Measurements from ENCODE around the gene IQCN.

Gene IQCN

DNA sequence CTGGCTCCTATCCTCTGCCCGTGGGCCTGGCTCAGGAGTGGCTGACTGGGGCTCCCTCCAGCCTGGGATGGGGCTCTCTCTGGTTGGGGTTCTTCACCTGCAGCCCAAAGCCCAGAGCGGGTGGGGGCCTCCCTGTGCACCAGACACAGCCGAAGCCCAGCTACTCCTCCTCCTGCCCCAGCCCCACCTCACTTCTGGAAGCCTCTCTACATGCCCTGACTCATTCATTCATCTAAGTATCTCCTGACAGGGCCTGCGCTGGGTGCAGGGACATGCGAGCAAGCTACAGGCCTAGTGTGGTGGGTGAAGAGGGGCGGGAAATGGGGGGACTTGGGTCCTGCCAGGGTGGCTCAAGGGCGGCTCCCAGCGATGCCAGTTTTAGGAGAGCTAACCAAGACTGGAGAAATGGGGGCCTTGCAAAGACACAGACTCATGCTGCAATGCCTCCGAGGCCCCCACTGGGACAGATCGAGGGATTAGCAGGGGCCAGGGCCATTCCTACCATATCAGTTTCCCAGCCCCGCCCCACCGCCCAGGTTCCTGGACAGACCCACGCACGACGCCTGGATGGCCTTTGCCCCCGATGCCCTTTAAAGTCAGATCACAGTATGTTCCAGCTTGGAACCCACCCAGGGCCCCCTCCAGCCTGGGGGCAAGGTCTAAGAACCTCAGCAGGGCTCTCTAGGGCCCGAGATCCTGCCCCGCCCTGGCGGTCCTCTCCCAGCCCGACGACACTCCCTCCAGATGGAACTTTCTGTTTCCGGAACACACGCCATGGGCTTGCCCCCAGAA, 36.1 kb upstream of the IQCN start:
- POLR2A ChIA-PET (ENCODE audit: low non-redundant PET) = no interaction called here
- TF ChIP-seq, protein P1, sequence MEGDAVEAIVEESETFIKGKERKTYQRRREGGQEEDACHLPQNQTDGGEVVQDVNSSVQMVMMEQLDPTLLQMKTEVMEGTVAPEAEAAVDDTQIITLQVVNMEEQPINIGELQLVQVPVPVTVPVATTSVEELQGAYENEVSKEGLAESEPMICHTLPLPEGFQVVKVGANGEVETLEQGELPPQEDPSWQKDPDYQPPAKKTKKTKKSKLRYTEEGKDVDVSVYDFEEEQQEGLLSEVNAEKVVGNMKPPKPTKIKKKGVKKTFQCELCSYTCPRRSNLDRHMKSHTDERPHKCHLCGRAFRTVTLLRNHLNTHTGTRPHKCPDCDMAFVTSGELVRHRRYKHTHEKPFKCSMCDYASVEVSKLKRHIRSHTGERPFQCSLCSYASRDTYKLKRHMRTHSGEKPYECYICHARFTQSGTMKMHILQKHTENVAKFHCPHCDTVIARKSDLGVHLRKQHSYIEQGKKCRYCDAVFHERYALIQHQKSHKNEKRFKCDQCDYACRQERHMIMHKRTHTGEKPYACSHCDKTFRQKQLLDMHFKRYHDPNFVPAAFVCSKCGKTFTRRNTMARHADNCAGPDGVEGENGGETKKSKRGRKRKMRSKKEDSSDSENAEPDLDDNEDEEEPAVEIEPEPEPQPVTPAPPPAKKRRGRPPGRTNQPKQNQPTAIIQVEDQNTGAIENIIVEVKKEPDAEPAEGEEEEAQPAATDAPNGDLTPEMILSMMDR (conservative IDR thresholded peaks at IDR 0.05; ENCODE audit: low read depth) = no peak
- CTCF ChIA-PET = interaction anchor here (0.5 kb wide), 1 partner anchor 100 kb away, joined by 3 read pairs; no protein-coding TSS in a partner anchor
- no peak for DNase-seq (ENCODE audit: low spot score)
- peak overlapping the region; percentile 97 for H3K27ac ChIP-seq

- ChIA-PET POLR2A (ENCODE audit: low non-redundant PET) (no interaction called here), CTCF (no interaction called here)
- TF ChIP-seq, protein P1 (conservative IDR thresholded peaks at IDR 0.05; ENCODE audit: low read depth) = no peak
- H3K27ac ChIP-seq = peak overlapping the region; percentile 97
- DNase-seq (ENCODE audit: low spot score) = no peak
These were observed 35.3 kb upstream of the IQCN start for GRCh38 chr19:18309525-18310064.

DNA sequence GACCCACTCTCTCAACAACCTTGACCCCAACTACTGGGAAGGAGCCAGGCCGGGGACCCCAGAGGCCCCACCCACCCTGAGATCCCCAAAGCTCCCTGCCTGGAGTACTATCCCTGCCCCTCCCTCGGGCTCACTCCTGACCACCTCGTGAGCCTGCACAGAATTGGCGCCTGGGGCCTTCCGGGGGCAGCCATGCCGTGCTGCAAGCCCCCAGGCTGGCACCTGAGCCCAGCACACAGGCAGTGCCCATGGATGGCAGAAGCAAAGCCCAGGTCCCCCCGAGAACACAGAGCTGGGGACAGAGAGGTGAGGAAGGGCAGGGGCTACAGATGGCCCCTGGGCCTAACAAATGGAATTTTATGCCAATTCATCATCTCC, 34.7 kb upstream of the IQCN start:
- peak overlapping the region; percentile 97 for H3K27ac ChIP-seq
- TF ChIP-seq, protein P1 (conservative IDR thresholded peaks at IDR 0.05; ENCODE audit: low read depth) = no peak
- no peak for DNase-seq (ENCODE audit: low spot score)
- ChIA-PET POLR2A (ENCODE audit: low non-redundant PET) (no interaction called here), CTCF (no interaction called here)

GRCh38 chr19:18308051-18308947, 34.0 kb upstream of the IQCN start:
- ChIA-PET CTCF (no interaction called here), POLR2A (ENCODE audit: low non-redundant PET) (no interaction called here)
- TF ChIP-seq, protein P1 (conservative IDR thresholded peaks at IDR 0.05; ENCODE audit: low read depth) = no peak
- peak overlapping the region; percentile 97 for H3K27ac ChIP-seq
- no peak for DNase-seq (ENCODE audit: low spot score)

DNA sequence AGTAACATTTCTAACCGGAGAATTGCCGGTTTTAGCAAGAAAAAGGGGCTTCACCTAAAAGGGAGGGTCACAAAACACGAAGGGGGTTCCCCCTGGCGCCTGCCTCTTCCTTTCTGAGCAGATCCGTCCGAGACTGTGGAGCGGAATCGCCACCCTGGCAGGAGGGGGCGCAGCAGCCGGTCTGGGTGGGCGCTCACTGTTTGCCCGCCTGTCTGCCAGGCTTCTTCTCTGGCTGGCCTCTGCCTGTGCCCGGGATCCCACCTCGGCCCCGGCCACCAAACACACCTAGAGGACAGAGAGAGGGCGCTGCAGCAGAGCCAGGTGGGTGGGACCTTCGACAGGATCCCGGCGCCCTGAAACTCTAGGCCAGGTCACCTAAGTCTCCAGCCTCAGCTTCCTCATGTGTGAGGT, 33.0 kb upstream of the IQCN start:
- H3K27ac ChIP-seq = peak overlapping the region; percentile 97
- POLR2A ChIA-PET (ENCODE audit: low non-redundant PET) = no interaction called here
- TF ChIP-seq, protein P1 (conservative IDR thresholded peaks at IDR 0.05; ENCODE audit: low read depth) = no peak
- DNase-seq (ENCODE audit: low spot score) = no peak
- CTCF ChIA-PET = interaction anchor here (0.5 kb wide), 1 partner anchor 357 kb away, joined by 3 read pairs; no protein-coding TSS in a partner anchor

DNA sequence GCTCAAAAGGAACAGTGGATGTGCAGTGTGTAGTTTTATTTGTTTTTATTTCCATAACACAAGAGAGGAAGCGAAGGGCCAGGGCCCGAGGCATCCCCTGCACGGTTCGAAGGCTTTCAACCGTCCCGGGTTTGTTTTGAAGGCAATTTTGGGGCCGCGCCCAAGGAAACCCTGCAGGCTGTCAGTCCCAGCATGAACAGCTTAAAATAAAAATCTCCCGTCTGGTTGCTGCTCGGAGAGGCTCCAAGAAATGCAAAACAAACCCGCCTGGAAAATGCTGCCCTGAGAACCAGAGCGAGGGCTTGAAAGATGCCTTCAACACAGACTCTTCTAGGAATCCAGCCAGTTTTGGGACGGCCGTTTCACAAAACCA, 32.6 kb upstream of the IQCN start:
- H3K27ac ChIP-seq = peak overlapping the region; percentile 97
- TF ChIP-seq, protein P1 (conservative IDR thresholded peaks at IDR 0.05; ENCODE audit: low read depth) = no peak
- DNase-seq (ENCODE audit: low spot score) = no peak
- POLR2A ChIA-PET (ENCODE audit: low non-redundant PET) = no interaction called here
- CTCF ChIA-PET = interaction anchor here (0.5 kb wide), 1 partner anchor 357 kb away, joined by 3 read pairs; no protein-coding TSS in a partner anchor

Data from RWPE1 (cell line).